WI38 (cell line): ENCODE data around the gene CELF1.

Experiments used
- H3K4me3 ChIP-seq: 2 replicates; pipeline ENCODE4 v1.5.1; 2011; ENCODE audit warnings: low read depth, mild to moderate bottlenecking, control low read depth, low read length
- CTCF ChIP-seq: IDR thresholded peaks from 2 replicates; pipeline ENCODE4 v1.5.1; 2012; ENCODE audit warnings: low read depth, mild to moderate bottlenecking, control low read depth, low read length

CELF1 gene

GRCh38 chr11:47488674-47489394 is 64.1 kb downstream of the CELF1 start:
- TF ChIP-seq CTCF: no peak
- H3K4me3 ChIP-seq: no peak overlapping the region

- no peak overlapping the region for H3K4me3 ChIP-seq
- no peak for TF ChIP-seq CTCF
Measured at GRCh38 chr11:47488111-47488510, 64.8 kb downstream of the CELF1 start.

GRCh38 chr11:47487421-47487820 is 65.5 kb downstream of the CELF1 start:
- TF ChIP-seq CTCF: no peak
- no peak overlapping the region for H3K4me3 ChIP-seq

GRCh38 chr11:47485107-47485506 is 67.8 kb downstream of the CELF1 start:
- no peak for TF ChIP-seq CTCF
- no peak overlapping the region for H3K4me3 ChIP-seq

GRCh38 chr11:47483457-47483856 is 69.5 kb downstream of the CELF1 start:
- no peak for TF ChIP-seq CTCF

GRCh38 chr11:47480762-47481161 is 72.2 kb downstream of the CELF1 start:
- TF ChIP-seq CTCF: no peak
- no peak overlapping the region for H3K4me3 ChIP-seq

More at GRCh38 chr11:47483457-47483856, 69.5 kb downstream of the CELF1 start:
- H3K4me3 ChIP-seq: no peak overlapping the region

- no peak for TF ChIP-seq CTCF
- no peak overlapping the region for H3K4me3 ChIP-seq
Measured at GRCh38 chr11:47478651-47479329, 74.1 kb downstream of the CELF1 start.
